Neutrophil (primary cell): ENCODE results near the gene KLHDC3.

ENCODE experiments used
- H3K27ac ChIP-seq: fragments of 200-600 bp; sonication (generic); 2 replicates; pipeline ENCODE4 v1.5.1; 2016; ENCODE audit warnings: mild to moderate bottlenecking, moderate library complexity
- H3K27me3 ChIP-seq: fragments of 200-600 bp; sonication (generic); 2 replicates; pipeline ENCODE4 v1.6.0; 2016; ENCODE audit warnings: mild to moderate bottlenecking
- H3K36me3 ChIP-seq: fragments of 200-600 bp; sonication (generic); 2 replicates; pipeline ENCODE4 v1.5.1; 2017
- H3K4me1 ChIP-seq, 2 experiments: fragments of 200-600 bp in 1 of 2; sonication (generic) in 1 of 2; 1 replicate in 1 of 2; 2 replicates in 1 of 2; pipeline versions ENCODE4 v1.5.1 to v1.6.1; 2013 to 2016; ENCODE audit warnings: low read depth in 1 of 2, low read length in 1 of 2, mild to moderate bottlenecking in 1 of 2, moderate library complexity in 1 of 2; ENCODE audit not compliant: control insufficient read depth in 1 of 2, insufficient read depth in 1 of 2
- H3K4me3 ChIP-seq, 2 experiments: fragments of 200-600 bp in 1 of 2; sonication (generic) in 1 of 2; 1 replicate in 1 of 2; 2 replicates in 1 of 2; pipeline ENCODE4 v1.5.1; 2013 to 2016; ENCODE audit warnings: low read depth in 1 of 2, low read length in 1 of 2, mild to moderate bottlenecking in 1 of 2, moderate library complexity in 1 of 2
- H3K9me3 ChIP-seq: fragments of 200-600 bp; sonication (generic); 2 replicates; pipeline ENCODE4 v1.5.1; 2016
- CTCF ChIP-seq: fragments of 200-600 bp; sonication (generic); IDR thresholded peaks from 2 replicates; pipeline ENCODE4 v1.5.1; 2016; ENCODE audit warnings: antibody characterized with exemption

The KLHDC3 gene

GRCh38 chr6:43013843-43014433 is at the start of gene KLHDC3, which contains the start of gene MEA1:
TSS of gene KLHDC3 (plus strand) at chr6:43014249. CDS start at chr6:43017193, 2,944 bp downstream.
TSS of gene MEA1 (minus strand) at chr6:43013946. CDS start at chr6:43013813, 133 bp downstream.
- peaks cover 54% of the 10 kb centered on the region for H3K36me3 ChIP-seq
- H3K4me3 ChIP-seq = peak within 1 kb of the TSS; percentile 79 to 86

GRCh38 chr6:42966571-42966970 is 47.5 kb upstream of the KLHDC3 start:
- no peaks in the 10 kb centered on the region for H3K4me1 ChIP-seq
- peaks cover 88% of the 10 kb centered on the region for H3K36me3 ChIP-seq
- H3K9me3 ChIP-seq = no peaks in the 10 kb centered on the region
- TF ChIP-seq CTCF = no peak
- no peak overlapping the region for H3K27ac ChIP-seq
- no peak overlapping the region for H3K4me3 ChIP-seq
- peaks cover 6% of the 10 kb centered on the region for H3K27me3 ChIP-seq

More at GRCh38 chr6:43013843-43014433, at the start of gene KLHDC3, which contains the start of gene MEA1:
- Histone ChIP-seq H3K27me3 (no peaks in the 10 kb centered on the region), H3K4me1 (peaks cover 31 to 33% of the 10 kb centered on the region in 2 experiments), H3K9me3 (no peaks in the 10 kb centered on the region), H3K27ac (peak within 1 kb of the TSS; percentile 82)
- TF ChIP-seq CTCF = no peak

- Histone ChIP-seq H3K27ac (no peak overlapping the region), H3K4me3 (no peak overlapping the region), H3K4me1 (no peaks in the 10 kb centered on the region), H3K9me3 (no peaks in the 10 kb centered on the region), H3K27me3 (no peaks in the 10 kb centered on the region), H3K36me3 (peaks cover 81% of the 10 kb centered on the region)
- no peak for TF ChIP-seq CTCF
Observed at GRCh38 chr6:42967228-42967627, 46.8 kb upstream of the KLHDC3 start.

DNA sequence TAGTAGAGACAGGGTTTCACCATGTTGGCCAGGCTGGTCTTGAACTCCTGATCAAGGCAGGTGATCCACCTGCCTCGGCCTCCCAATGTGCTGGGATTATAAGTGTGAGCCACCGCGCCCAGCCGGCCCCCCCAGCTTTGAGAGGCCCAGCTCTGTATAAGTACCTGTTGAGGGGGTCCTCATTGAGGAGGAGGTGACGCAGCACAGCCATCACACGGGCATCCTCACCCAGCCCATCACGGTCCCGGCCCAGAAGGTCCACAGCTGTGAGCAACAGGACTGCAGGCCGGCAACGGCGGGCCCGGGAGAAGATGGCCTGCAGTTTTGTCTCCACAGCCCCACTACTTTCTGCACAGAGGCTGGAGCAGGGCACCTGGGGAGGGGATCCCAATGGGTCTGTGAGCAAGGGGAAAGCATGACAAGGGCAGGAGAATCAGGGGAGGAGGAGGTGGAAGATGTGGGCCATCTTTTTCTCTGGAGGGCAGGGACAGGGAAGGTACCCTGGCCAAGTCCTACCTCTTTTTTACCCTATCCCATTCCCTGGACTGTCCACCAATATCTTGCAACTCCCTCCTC is 45.8 kb upstream of the KLHDC3 start:
- H3K4me3 ChIP-seq = no peak overlapping the region
- H3K27ac ChIP-seq = no peak overlapping the region
- H3K4me1 ChIP-seq = no peaks in the 10 kb centered on the region
- no peaks in the 10 kb centered on the region for H3K9me3 ChIP-seq
- TF ChIP-seq CTCF = no peak
- H3K27me3 ChIP-seq = no peaks in the 10 kb centered on the region
- peaks cover 74% of the 10 kb centered on the region for H3K36me3 ChIP-seq

DNA sequence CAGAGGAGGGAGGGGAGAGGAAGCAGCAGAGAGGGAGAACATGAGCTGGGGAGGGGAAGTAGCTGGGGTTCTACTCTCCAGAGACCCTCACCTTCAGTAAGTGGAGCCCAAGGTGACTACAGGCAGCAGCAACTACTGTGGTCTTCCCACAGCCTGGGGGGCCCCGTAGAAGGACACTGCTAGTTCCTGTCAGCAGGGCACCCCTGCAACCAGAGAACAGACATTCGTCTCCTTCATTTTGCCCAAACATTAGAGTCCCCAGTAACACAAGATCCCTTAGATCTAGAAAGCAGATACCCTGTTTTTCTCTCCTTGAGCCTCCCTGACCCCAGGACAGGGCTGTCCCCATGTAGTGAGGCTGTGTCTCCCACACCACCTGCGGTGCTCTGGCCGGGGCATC is 45.3 kb upstream of the KLHDC3 start:
- Histone ChIP-seq H3K27ac (no peak overlapping the region), H3K4me3 (no peak overlapping the region), H3K36me3 (peaks cover 74% of the 10 kb centered on the region), H3K9me3 (no peaks in the 10 kb centered on the region), H3K4me1 (peaks cover 1 to 4% of the 10 kb centered on the region in 2 experiments), H3K27me3 (no peaks in the 10 kb centered on the region)
- no peak for TF ChIP-seq CTCF
